K562 (cell line): ENCODE results near the gene RNASEH2C. TPM values are rescaled to one million over a fixed set of nuclear protein-coding genes. Genes with fewer than 3 reads are reported as not detected.

Source experiments
- CC2D1A ChIP-seq: fragments of 450-650 bp; IDR thresholded peaks from 2 replicates; pipeline ENCODE4 v1.6.1; 2017; ENCODE audit warnings: mild to moderate bottlenecking
- FOXA1 ChIP-seq: fragments of 450-650 bp; IDR thresholded peaks from 2 replicates; pipeline ENCODE4 v1.6.1; 2016; ENCODE audit warnings: mild to moderate bottlenecking, borderline replicate concordance
- KLF6 ChIP-seq: fragments of 250-450 bp; sonication (Bioruptor Pico); IDR thresholded peaks from 2 replicates; pipeline ENCODE4 v1.4.0; 2020; ENCODE audit warnings: mild to moderate bottlenecking, moderate library complexity, borderline replicate concordance
- LARP7 ChIP-seq: fragments of 450-650 bp; IDR thresholded peaks from 2 replicates; pipeline ENCODE4 v1.6.1; 2016
- ZNF12 ChIP-seq: sonication (generic); formaldehyde crosslinking; IDR thresholded peaks from 2 replicates; pipeline ENCODE4 v1.4.0; 2020; ENCODE audit warnings: mild to moderate bottlenecking, missing genetic modification reagents
- ZNF668 ChIP-seq: fragments of 250-450 bp; sonication (Bioruptor Pico); IDR thresholded peaks from 2 replicates; pipeline ENCODE4 v1.8.0; 2022; ENCODE audit warnings: mild to moderate bottlenecking, inconsistent platforms
- ZNF764 ChIP-seq: fragments of 250-450 bp; sonication (Bioruptor Pico); IDR thresholded peaks from 2 replicates; pipeline ENCODE4 v1.4.0; 2020; ENCODE audit warnings: low read depth, mild to moderate bottlenecking, moderate library complexity
- polyA plus RNA-seq, 8 experiments: library from polyadenylated mRNA; depleted of rRNA in 4 of 8; stranded (reverse) in 5 of 8; unstranded in 3 of 8; fragments of >200 nt; fragmentation: Nextera tagmentation in 2 of 8; fragmentation: Illumina TruSeq in 1 of 8; extraction: Ambion mirVana in 2 of 8; extraction: Trizol in 1 of 8; gene quantifications; 2 replicates each; pipeline versions ENCODE4 v1.2.1 to v1.2.3, GENCODE V29; 2011 to 2014; ENCODE audit warnings: inconsistent platforms in 1 of 8, missing spikeins in 1 of 8
- total RNA-seq, 7 experiments: library from RNA; depleted of rRNA in 6 of 7; stranded (reverse); fragments of >200 nt in 6 of 7; fragmentation: Illumina TruSeq in 2 of 7; extraction: Trizol in 2 of 7; gene quantifications; 2 replicates each; pipeline versions ENCODE4 v1.2.1 to v1.2.3, GENCODE V29; 2011 to 2021; ENCODE audit warnings: low replicate concordance in 1 of 7
- TF ChIP-seq, protein P1 (sequence below), 2 experiments: fragments of 450-650 bp; formaldehyde crosslinking in 1 of 2; IDR thresholded peaks; 2 replicates each; pipeline versions ENCODE4 v1.4.0 to v1.6.1; 2014 to 2020; ENCODE audit warnings: mild to moderate bottlenecking in 2 of 2, borderline replicate concordance in 1 of 2, low read depth in 1 of 2
- TF ChIP-seq, protein P2 (sequence below): fragments of 450-650 bp; formaldehyde crosslinking; IDR thresholded peaks from 2 replicates; pipeline ENCODE4 v1.4.0; 2020; ENCODE audit warnings: mild to moderate bottlenecking, mixed read lengths
- TF ChIP-seq, protein P3 (sequence below): sonication (generic); formaldehyde crosslinking; IDR thresholded peaks from 2 replicates; pipeline ENCODE4 v1.8.1; 2022; ENCODE audit warnings: missing genetic modification reagents
- TF ChIP-seq, protein P4 (sequence below): fragments of 250-450 bp; sonication (Bioruptor Pico); IDR thresholded peaks from 2 replicates; pipeline ENCODE4 v1.5.0; 2021; ENCODE audit warnings: mild to moderate bottlenecking, moderate library complexity

Gene RNASEH2C
- total and polyA plus RNA-seq, 9 of the 15 experiments (the other 6 are each of a cell fraction or from before 2014, with no cell fraction given), result 5.4 to 78.2 (median 15.6) TPM

DNA sequence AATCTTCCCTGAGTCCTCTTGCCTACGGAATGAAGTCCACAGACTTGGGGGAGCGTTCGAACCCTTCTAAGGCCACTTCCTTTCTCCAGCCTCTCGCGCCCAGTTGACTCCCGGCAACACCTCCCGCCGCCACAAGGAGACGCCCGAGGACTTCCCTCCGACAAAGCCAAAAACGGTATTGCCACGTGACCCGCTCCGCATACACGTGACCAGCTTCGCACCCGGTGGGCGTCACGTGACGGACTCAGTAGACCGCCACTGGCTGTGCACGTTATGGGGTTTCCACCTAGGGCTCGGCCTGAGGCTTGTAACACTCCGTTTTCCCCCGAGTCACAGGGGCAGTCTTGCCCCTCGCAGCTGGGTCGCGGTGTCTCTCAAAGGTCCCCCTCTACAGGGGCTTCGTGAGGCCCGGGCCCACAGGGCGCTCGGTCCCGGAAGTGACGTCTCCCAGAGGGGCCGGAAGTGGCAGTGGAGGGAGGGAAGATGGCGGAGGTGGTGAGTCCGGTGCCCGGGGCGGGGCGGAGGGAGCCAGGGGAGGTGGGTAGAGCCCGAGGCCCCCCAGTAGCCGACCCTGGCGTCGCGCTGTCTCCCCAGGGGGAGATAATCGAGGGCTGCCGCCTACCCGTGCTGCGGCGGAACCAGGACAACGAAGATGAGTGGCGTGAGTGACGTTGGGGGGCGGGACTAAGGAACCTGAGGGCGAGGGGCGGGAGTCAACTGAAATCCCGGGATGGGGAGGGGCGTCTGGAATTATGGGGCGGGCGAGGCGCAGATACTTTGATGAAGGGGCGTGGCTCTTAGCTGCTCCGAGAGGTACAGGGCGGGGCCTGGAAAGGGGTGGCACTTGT, 8.6 kb downstream of the RNASEH2C start, which contains the start of gene KAT5 (continued):
- TF ChIP-seq, protein P1, sequence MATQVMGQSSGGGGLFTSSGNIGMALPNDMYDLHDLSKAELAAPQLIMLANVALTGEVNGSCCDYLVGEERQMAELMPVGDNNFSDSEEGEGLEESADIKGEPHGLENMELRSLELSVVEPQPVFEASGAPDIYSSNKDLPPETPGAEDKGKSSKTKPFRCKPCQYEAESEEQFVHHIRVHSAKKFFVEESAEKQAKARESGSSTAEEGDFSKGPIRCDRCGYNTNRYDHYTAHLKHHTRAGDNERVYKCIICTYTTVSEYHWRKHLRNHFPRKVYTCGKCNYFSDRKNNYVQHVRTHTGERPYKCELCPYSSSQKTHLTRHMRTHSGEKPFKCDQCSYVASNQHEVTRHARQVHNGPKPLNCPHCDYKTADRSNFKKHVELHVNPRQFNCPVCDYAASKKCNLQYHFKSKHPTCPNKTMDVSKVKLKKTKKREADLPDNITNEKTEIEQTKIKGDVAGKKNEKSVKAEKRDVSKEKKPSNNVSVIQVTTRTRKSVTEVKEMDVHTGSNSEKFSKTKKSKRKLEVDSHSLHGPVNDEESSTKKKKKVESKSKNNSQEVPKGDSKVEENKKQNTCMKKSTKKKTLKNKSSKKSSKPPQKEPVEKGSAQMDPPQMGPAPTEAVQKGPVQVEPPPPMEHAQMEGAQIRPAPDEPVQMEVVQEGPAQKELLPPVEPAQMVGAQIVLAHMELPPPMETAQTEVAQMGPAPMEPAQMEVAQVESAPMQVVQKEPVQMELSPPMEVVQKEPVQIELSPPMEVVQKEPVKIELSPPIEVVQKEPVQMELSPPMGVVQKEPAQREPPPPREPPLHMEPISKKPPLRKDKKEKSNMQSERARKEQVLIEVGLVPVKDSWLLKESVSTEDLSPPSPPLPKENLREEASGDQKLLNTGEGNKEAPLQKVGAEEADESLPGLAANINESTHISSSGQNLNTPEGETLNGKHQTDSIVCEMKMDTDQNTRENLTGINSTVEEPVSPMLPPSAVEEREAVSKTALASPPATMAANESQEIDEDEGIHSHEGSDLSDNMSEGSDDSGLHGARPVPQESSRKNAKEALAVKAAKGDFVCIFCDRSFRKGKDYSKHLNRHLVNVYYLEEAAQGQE (IDR thresholded peaks at IDR 0.05; ENCODE audit: borderline replicate concordance), result peak; percentile 100
- TF ChIP-seq, protein P1 (CRISPR knock-in tag; IDR thresholded peaks at IDR 0.05; ENCODE audit: low read depth), result peak; percentile 88
- TF ChIP-seq, protein P2, sequence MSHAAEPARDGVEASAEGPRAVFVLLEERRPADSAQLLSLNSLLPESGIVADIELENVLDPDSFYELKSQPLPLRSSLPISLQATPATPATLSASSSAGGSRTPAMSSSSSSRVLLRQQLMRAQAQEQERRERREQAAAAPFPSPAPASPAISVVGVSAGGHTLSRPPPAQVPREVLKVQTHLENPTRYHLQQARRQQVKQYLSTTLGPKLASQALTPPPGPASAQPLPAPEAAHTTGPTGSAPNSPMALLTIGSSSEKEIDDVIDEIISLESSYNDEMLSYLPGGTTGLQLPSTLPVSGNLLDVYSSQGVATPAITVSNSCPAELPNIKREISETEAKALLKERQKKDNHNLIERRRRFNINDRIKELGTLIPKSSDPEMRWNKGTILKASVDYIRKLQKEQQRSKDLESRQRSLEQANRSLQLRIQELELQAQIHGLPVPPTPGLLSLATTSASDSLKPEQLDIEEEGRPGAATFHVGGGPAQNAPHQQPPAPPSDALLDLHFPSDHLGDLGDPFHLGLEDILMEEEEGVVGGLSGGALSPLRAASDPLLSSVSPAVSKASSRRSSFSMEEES (CRISPR knock-in tag), result peak; percentile 100
- TF ChIP-seq ZNF12 (CRISPR knock-in tag) (no peak; the same call in 1 of the 2 replicates), ZNF764 (0 out of 2 replicates have a peak, but pooled peaks have one; percentile 8), ZNF668 (CRISPR knock-in tag) (peak; percentile 78; the same call in 1 of the 2 replicates), LARP7 (no peak), KLF6 (CRISPR knock-in tag) (peak; percentile 76), CC2D1A (peak; percentile 83), FOXA1 (no peak)
- TF ChIP-seq, protein P3, sequence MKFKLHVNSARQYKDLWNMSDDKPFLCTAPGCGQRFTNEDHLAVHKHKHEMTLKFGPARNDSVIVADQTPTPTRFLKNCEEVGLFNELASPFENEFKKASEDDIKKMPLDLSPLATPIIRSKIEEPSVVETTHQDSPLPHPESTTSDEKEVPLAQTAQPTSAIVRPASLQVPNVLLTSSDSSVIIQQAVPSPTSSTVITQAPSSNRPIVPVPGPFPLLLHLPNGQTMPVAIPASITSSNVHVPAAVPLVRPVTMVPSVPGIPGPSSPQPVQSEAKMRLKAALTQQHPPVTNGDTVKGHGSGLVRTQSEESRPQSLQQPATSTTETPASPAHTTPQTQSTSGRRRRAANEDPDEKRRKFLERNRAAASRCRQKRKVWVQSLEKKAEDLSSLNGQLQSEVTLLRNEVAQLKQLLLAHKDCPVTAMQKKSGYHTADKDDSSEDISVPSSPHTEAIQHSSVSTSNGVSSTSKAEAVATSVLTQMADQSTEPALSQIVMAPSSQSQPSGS, result no peak
- TF ChIP-seq, protein P4, sequence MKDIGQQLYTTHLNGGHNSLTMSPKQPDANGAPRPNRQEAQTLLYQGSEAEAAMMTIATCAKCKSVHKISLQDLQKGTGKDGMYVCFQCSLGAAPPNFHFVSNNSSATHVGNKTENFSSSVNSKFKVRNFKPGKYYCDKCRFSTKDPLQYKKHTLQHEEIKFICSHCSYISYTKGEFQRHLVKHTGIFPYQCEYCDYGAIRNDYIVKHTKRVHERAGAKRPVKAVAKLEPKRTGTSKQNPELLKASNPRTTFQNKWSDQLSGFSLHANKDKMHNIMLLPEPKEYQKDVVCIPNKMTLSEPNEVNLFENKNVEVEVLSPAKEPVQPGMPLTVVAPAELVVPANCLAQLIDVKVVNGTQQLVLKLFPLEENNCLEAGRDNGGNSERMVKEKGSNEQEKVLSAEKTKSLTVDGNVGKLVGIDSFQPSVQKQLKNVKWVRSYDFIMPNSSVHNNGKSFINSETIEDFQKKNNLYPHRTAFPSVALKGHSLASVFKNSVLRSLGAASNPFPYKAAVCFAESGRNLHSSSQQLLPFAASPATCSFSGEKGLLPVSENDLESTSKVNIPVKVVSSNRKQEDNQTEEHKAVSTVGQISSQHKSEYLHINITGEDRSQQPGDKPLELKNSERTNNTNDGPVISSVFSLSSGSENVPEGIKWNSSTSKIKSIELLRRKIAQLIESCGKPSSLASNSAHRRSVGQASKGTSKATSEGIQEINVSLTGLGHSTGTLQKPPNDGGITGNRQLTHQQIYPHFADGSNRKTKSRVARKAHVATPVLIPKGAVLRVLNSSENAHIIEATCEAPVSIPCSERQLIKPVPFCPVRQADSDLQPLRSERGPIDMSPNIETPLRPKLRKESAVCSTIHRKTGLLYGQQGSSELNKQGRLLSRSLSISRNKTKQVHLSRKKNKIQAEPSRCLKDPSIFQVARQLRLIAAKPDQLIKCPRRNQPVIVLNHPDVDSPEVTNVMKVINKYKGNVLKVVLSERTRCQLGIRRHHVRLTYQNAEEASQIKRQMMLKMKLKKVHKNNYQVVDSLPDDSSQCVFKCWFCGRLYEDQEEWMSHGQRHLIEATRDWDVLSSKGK, result peak; percentile 25; the same call in 1 of the 2 replicates
